Fibroblast of the conjunctiva (primary cell): Measurements from ENCODE around the gene RAB13.

Source experiments
- DNase-seq: peaks from one replicate; pipeline ENCODE4 v3.0.0-alpha.2; 2010; ENCODE audit warnings: low read depth

RAB13 gene

DNA sequence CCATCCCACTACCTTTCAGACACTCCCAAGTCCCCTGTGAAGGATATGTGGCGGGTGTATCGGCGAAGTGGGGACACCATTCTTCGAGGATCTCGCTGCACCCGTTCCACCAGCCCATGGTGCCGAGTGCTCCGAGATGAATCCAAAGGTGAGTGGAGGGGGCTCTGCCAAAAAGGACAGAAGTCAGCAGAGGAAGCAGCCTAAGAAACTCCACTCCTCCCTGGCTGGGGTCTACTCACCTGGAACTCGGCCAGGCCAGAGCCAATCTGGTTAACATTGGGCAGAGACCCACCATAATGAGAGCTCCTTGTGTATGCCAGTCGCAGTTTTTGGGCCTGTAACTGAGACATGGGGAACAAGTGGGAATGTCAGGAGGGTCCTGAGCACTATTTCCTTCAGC lies 31.3 kb downstream of the RAB13 start:
- DNase-seq = no peak

DNA sequence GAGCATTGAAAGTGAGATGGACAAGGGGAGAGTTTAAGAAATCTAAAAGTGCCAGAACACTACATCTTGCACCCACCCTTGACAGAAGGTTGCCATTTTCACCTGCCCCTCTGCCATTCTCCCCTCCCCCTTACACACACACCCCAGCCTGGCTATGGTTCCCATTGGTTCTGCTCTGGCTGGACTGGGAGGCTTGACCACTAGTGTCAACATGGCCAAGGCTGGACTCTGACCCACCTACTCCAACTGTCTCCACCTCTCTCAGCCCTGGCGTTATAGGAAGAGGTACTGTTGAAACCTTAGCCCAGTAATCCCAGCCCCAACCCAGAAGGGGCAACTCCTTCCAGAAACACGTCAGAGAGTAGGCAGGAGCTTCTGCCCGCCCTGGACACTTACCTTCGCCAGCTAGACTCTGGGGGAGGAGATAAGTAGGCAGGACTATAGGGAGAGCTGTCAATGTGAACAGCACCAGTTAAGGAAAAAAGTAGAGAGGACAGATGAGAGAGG lies 32.2 kb downstream of the RAB13 start:
- no peak for DNase-seq

DNA sequence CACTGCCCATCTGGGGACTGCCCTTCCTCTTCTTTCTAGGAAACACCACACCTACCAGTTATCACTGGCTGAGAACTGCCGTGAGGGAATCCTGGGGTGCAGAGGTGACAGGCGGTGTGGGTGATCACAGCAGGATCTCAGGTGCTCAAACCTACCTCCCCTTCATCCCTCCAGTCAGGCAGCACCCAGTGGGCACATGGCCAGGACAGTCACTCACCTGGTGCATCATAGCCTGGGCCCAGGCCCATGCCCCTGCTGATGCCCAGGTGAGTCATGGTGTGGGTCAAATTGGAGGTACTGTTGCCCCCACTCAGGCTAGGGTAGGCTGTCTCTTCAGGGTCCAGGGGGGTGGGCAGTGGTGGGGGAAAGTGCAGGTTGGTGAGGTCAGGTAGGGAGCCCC lies 34.3 kb downstream of the RAB13 start:
- DNase-seq = no peak

DNA sequence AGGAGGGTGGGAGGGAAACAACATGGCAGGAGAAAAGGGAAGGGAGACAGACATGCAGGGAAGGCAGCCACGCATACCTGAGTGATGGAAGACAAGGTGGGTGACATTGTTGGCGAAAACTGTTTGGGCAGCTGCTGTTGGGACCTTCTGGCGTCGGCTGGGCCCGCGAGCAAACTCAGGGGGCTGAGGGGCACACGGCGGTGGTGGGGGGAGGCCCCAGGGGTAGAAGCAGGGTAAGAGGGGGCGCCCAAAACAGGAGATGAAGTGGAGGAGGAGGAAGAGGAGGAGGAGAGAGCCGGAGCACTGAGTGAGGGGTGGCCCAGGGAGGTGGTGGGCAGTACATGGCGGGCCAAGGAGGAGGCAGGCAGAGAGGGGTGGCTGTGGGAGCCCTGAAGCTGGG lies 35.0 kb downstream of the RAB13 start:
- DNase-seq = no peak

DNA sequence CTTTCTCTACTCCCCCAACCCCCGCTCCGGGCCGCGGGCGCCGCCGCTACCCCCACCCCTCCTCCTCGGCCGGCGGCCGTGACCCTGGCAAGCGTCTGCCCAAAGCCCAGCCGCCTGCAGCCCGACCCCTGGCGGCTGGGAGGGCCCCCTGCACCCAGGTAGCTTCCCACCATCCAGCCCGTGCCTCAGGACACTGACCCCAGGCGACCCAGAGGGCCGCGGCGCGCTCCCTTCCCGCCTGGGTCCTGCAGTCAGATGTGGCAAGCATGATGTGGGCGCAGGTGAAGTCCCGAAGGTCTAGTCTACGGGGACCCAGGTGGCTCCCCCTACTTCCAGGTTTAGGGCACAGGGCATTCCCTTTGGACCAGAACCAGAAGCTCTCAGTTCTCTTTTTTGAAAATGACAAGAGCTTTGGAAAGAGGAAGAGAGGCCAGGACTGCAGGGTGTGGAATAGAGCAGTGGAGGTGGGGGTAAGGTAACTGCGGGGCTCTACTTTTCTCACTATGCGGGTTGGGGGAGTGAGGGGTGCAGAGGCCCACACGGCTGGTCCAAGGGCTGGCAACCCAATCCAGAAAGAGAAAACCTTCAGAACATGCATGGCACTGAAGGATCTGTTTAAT lies 39.4 kb downstream of the RAB13 start, which contains the start of gene DENND4B:
DENND4B (minus strand) TSS at position 97 of the 620 bp plus-strand sequence. CDS start 2,344 bp downstream, outside the sequence.
- DNase-seq = peak; percentile 55

DNA sequence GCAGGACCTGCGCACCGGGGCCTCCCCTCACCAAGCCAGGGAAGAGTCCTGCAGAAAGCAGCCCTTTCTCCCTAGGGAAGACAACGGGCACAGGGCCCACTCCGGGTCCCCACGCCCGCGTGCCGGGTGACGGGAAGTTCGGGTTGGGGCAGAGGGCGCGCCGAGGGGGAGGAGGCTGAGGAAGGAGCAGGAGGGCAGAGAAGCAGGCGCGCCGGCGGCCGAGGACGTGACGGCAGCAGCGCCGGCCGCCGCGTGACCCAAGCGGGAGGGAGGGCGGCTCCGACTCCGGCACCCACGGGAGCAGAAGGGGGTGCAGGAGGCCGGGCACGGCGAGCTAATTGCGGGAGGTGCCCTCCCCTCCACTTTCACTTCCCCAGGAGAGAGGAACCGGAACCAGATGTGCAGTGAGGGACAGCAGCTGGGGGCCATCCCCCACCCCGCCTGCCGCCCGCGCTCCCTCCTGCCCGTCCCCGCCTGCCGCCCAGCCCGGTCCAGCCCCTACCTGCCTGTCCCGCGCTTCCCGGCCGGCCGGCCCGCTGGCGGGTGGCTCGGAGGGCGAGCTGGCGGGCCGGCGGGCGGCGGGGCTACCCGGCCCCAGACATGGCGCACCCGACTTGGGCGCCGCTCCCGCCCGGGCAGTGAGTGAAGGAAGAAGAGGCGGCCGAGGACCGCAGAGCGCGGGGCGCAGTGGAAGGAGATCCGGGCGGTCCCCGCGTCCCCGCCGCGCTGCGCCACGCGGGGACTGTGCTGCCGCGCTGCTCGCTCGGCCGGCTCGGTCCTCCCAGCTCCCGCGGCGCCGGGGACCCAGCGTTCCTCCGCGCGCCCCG lies 40.1 kb downstream of the RAB13 start:
- peak; percentile 42 for DNase-seq

DNA sequence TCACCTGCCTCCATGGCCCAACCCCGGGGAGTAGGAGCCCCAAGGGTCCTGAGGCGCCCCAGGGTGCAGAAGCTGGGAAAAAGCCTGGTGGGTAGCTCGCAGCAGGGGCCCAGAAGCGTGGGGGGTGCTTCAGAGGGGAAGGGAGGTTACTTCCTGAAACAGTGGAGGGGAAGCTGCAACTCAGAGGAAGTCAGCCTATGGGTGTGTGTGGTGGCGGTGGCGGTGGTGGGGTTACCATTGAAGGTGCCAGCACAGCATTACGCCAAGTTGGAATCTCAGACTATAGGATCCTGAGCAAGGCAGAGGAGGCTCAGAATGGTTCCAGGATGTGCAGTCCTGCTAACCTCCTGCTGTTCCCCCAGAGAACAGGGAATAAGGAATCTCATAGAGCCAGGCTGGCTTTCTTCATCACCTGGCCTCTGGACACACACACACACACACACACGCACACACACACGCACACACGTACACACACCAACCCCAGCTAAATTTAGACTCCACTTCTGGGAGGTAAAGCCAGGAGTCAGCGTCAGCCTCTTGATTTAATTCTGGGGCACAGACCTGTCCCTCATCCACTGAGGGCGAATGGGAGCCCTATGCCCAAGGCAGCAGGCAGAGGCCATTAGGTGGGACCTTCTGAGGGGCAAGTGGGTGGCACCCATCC lies 40.9 kb downstream of the RAB13 start:
- DNase-seq = no peak

DNA sequence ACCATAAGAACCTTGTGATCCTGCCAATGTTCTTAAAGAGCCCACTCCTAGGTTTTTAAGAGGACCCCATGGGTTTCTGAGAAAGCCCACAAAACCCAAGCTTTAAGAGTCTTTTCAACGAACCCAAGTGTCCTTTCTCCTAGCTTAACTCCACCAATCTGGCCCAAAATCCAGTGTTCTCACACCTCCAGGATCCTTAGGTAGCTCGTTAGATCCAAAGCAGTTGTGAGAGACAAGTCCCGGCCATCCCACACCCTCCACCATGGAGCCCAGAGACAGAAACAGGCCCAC lies 41.4 kb downstream of the RAB13 start:
- no peak for DNase-seq

DNA sequence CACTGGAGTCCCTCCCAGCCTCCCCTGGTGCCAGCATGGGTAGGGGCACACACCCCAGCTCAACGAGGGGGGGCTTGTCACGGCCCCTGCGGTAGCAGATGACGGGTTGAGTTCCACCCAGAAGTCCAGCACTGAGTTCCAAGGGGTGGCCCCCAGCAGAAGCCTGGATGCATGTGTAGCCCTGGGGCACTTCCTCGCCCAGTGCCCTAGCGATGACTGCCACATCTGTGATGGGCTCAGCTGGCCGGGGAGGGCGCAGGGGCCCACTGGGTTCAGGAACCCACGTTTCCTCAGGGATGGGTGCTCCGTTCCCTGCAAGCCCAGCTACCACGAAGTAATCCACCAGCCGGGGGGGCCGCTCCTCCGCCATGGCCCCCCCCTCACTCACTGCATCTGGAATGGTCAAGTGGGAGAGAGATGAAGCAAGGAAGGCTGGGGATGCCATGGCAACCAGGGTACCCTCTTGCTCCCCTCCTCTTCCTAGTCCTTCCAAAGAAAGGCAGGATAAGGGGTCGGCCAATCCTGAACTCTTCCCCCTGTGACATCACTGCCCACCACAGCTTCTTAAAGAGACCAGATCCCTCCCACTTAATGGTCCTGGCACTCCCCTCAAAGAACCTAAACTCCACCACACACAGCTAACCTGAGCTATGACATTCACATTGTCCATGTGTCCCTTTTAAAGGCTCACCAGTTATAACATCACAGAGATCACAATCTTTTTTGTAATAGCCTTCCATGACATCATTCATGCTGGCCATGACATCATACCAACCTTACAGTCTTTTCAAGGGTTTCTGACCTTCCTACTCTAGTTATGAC lies 41.9 kb downstream of the RAB13 start:
- no peak for DNase-seq

DNA sequence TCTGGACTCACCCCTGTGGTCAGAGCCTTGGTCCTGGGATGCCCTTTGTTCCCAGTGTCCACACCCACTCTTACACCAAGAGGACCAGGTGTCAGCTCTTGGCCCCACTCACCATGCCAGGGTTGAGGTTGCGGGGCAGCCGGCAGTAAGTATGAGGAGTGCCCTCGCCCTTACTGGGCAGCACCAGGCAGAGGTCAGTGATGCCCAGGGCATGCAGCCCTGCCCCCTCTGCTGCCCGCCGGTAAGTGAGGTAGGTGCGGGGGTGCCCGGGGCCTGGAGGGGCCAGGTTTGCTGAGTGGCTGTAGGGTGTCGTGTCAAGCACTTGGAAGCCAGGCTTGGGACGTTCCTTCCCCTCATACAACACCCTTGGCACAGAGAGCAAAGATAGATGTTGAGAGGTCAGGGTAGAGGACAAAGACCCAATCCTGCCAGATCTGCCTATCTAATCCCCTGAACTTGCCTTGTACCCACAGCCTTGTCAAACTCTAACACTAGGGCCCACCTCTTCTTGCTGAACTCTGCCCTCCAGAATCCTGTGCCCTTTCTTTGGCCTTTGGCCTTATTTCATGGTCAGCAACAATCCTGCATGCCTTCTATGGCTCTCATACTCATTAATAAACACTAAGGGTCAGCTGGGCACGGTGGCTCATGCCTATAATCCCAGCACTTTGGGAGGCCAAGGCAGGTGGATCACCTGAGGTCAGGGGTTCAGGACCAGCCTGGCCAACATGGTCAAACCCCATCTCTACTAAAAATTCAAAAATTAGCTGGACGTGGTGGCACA lies 43.2 kb downstream of the RAB13 start:
- DNase-seq = no peak

DNA sequence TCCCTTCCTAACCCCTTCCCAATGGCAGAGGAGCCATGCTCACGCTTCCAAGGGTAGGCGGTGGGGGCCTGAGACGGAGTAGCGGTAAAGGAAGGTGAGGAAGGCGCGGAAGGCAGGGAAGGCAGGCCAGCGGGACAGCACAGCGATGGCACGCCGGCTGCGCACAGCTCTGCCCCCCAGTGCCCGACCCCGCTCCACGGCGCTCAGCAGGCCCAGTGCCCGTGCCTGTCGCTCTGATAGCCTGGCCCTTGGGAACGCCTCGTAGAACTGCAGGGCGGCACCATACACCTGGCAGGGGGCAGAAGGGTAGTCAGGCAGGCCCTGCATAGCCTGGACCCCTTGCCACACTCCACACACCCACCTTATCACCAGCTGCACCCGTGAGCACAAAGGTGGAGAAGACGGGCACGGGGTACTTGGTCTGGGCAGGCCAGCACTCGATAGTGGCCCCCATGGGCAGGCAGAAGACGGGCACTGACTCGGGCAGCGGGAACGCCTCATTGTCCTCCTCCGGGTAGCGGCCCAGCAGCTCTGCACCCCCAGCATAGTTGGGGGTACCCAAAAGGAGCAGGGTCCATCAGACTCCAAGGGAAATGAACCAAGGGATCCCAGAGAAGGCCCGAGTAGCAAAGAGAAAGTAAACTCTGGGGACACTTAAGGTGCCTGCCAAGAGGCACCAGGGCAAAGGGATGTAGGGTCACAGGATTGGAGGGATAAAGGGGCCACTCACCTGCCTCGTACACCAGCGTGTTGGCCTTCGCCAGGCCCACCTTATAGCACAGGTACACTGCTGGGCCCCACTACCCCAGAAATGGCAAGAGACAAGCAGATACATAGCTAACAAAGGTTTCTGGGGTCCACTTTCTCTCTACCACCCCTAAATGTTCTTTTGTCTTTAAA lies 44.1 kb downstream of the RAB13 start:
- no peak for DNase-seq

DNA sequence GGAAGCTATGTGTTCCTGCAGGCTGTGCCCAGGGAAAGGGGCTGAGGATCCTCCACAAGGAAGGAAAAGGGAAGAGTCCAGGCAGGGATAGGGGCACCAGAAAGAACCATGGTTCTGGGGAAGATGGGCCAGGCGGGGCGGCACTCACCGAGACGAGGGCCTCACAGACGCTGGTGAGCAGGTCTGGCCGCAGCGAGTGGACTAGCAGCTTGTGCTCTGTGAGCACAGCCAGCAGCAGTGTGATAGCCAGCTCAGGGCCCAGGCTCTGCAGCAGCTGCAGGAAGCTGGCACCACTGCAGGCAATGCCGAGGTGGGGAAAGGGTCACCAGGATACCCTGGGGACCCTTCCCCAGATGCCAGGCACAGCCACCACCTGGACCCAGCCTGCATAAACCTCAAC lies 45.4 kb downstream of the RAB13 start:
- no peak for DNase-seq

DNA sequence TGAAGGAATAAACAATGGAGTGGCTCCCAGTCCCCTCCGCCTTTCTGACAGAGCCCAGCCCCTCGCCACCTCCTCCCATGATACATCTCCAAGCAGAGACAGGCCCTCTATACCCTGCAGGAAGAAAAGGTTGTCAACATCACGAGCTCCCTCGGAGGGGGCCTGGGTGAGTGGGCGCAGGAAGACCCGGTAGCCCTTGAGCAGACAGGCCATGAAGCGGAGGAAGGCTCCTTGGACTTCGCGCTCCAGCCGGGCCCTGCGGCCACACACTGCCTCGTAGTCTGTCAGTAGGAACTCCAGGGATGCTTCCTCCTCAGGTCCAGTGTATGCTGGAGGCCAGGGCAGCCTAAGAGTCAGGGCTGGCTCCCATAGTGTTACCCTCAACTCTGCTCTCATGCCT lies 46.7 kb downstream of the RAB13 start:
- DNase-seq = no peak

DNA sequence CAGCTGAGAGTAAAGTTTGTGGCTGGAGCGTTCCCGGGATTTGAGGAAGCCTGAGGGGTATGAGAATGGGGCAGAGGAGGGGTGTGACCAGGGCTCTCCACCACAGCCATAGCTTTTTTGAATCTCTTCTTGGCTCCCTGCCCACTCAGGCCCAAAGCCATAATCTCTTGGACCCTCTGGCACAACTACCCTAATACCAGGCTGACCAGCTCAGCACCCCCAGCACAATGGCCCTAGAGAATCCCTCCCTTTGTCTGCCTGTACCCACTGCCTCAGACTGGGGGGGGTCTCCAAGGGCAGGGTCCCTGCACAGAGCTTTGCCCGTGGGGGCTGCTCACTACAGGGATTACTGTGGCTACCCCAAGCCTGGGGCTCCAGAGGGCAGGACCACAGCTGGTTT lies 47.1 kb downstream of the RAB13 start:
- DNase-seq = no peak

DNA sequence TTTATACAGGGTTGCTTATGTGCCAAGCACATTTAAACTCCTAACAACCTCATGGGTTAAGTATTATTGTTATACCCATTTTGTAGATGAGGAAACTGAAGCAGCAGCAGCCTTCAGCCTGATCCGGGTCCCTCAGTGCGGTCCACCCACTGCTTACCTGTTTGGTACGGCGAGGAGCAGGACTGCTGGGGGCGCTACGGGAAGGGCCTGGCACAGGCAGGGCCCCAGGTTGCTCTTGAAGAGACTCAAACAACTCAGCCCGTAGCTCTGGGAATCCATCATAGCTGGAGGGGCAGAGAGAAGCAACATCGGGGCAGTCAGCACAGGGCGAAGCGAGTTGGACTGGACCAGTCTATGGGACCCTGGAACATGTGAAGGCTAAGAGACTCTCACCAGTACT lies 48.8 kb downstream of the RAB13 start:
- no peak for DNase-seq

DNA sequence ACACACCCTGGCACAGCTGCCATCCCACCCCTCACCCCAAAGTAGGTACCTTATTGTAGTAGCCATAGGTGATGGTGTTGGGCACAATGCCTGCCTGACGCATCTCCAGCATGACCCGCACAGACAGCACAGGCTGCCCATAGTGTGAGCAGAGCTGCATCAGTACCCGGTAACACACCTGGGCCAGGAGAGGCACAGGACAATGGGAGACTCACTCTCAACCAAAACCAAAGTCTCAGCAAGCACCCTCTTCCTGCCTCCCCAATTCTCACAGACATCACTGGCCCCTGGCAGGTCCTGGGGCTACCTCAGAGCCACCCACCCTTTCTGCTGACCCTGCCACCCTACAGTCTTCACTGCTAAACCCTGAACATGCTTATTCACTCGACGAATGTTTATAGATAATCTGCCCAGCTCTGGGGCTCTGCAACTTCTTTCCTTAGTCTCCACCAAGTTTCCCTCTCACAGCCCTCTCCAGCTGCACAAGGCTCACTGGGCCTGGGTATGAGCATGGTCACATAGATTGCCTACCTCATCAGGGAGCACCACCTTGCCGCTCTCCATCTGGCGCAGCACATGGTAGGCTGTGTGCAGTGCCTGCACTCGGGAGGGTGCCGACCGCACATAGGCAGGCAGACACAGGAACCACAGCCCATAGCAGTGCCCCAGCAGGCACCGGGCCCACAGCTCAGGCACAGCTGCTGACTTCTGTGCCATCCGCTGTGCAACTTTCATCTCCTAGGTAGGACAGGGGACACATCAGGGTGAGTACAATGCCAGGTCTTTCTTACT lies 49.9 kb downstream of the RAB13 start:
- no peak for DNase-seq

DNA sequence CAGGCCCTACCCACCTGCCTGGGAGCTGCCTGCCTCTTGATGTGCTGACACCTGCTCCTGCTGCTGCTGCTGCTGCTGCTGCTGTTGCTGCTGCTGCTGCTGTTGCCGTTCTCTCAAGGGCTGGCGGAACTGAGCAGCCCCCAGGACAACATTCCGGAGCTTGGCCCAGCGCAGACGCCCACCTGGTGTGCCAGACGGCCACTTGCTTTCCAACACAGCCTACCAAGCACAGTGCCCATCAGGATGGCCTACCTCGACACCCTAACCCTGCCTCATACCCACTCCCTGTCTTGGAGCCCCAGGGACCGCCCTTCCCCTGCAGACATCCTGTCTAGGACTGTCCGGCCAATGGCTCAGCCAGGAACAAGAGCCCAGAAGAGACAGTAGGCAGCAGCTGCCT lies 51.4 kb downstream of the RAB13 start:
- DNase-seq = no peak

DNA sequence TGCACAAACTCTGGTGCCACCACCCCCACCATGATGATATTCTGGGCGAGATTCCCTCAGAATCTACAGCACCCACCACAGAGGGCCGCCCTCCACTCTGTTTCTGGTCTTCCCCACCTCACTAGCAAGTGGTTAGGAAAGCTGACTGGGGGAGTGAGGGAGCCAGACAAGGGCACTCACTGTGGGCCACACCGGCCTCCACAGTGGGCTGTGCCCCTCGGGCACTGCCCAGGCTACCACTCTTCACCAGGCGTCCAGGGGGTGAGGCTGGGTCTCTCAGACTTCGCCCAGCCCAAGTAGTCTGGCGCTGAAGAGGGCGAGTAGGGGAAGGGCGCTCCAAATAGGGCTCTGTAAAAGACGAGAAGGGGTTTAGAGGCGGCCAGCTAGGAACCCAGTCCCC lies 52.2 kb downstream of the RAB13 start:
- DNase-seq = no peak

DNA sequence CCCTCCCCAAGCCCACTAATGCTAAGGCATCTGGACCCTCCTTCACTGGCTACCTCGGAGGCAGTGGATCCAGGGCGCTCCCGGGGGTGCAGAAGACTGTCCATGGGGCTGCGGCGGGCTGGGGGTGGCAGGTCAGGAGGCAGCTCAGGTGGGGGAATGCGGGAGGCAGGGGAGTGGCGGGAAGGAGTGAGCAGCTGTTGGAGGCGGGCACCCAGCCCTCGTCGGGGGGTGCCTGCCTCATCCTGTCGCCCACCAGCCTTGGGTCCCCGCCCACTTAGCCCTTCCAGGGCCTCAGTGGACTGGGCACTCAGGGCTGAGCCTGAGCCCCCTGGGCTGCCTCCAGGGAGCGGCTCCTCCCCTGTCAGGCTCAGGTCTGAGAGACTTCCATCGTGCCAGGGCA lies 52.7 kb downstream of the RAB13 start:
- DNase-seq = no peak
